ENCODE data around the gene PACS1.

PACS1 gene

GRCh38 chr11:66189031-66189745 lies 119.1 kb downstream of the PACS1 start:
- no peak for DNase-seq

- no peak for DNase-seq
Measured at GRCh38 chr11:66190786-66191185, 120.7 kb downstream of the PACS1 start.

- no peak for DNase-seq
Measured at GRCh38 chr11:66192181-66192863, 122.2 kb downstream of the PACS1 start.

GRCh38 chr11:66194391-66194790 lies 124.3 kb downstream of the PACS1 start:
- DNase-seq = no peak

GRCh38 chr11:66195867-66196266 lies 125.8 kb downstream of the PACS1 start:
- no peak for DNase-seq

- DNase-seq = no peak
Measured at GRCh38 chr11:66203847-66204246, 133.8 kb downstream of the PACS1 start.

- DNase-seq = no peak
Measured at GRCh38 chr11:66204412-66204811, 134.3 kb downstream of the PACS1 start.

GRCh38 chr11:66207816-66208215 lies 137.7 kb downstream of the PACS1 start:
- DNase-seq = no peak

GRCh38 chr11:66211100-66211499 lies 141.0 kb downstream of the PACS1 start:
- DNase-seq = no peak

GRCh38 chr11:66216911-66217310 lies 146.8 kb downstream of the PACS1 start:
- DNase-seq = no peak

- peak; percentile 45 for DNase-seq
Measured at GRCh38 chr11:66218036-66218435, 148.0 kb downstream of the PACS1 start.

GRCh38 chr11:66218846-66219620 lies 149.0 kb downstream of the PACS1 start:
- DNase-seq = no peak

GRCh38 chr11:66219846-66220565 lies 149.9 kb downstream of the PACS1 start:
- DNase-seq = no peak

- DNase-seq = no peak
Measured at GRCh38 chr11:66220566-66220935, 150.5 kb downstream of the PACS1 start.

- DNase-seq = no peak
Measured at GRCh38 chr11:66221012-66221411, 150.9 kb downstream of the PACS1 start.

- DNase-seq = no peak
Measured at GRCh38 chr11:66221726-66222236, 151.7 kb downstream of the PACS1 start.

GRCh38 chr11:66222358-66223149 lies 152.5 kb downstream of the PACS1 start:
- DNase-seq = peak; percentile 94

- no peak for DNase-seq
Measured at GRCh38 chr11:66224226-66224855, 154.3 kb downstream of the PACS1 start.

GRCh38 chr11:66225066-66225465 lies 155.0 kb downstream of the PACS1 start:
- DNase-seq = no peak

- no peak for DNase-seq
Measured at GRCh38 chr11:66226101-66226500, 156.0 kb downstream of the PACS1 start.

GRCh38 chr11:66227700-66228099 lies 157.6 kb downstream of the PACS1 start:
- no peak for DNase-seq

- no peak for DNase-seq
Measured at GRCh38 chr11:66228521-66228920, 158.4 kb downstream of the PACS1 start.
